Ascending aorta (tissue), 2 donors: ENCODE data around the gene MEDAG. TPM values are rescaled to one million over a fixed set of nuclear protein-coding genes. Genes with fewer than 3 reads are reported as not detected.

Experiments
- DNase-seq, 2 donors: peaks; one replicate each; pipeline ENCODE4 v3.0.0-alpha.2; 2019; ENCODE audit warnings: low spot score in 2 of 2
- H3K27ac ChIP-seq, 2 donors: fragments of 200-600 bp; sonication (generic); one replicate each; pipeline ENCODE4 v1.5.1; 2016 to 2017; ENCODE audit warnings: mild to moderate bottlenecking in 1 of 2
- H3K27me3 ChIP-seq: fragments of 200-600 bp; sonication (generic); one replicate; pipeline ENCODE4 v1.5.1; 2017
- H3K36me3 ChIP-seq, 2 donors: fragments of 200-600 bp; sonication (generic); one replicate each; pipeline ENCODE4 v1.5.1; 2016
- H3K4me1 ChIP-seq, 2 donors: fragments of 200-600 bp; sonication (generic); one replicate each; pipeline ENCODE4 v1.5.1; 2016 to 2017; ENCODE audit warnings: mild to moderate bottlenecking in 1 of 2
- H3K4me3 ChIP-seq, 2 donors: fragments of 200-600 bp; sonication (generic); one replicate each; pipeline ENCODE4 v1.5.1; 2016 to 2017; ENCODE audit warnings: mild to moderate bottlenecking in 1 of 2
- H3K9me3 ChIP-seq, 2 donors: fragments of 200-600 bp; sonication (generic); one replicate each; pipeline ENCODE4 v1.5.1; 2016
- intact Hi-C: fragments of 100-400 bp; cut with DNase I; formaldehyde crosslinking; loops from one replicate; pipeline ENCODE4 v1.15.1; 2023
- total RNA-seq: library from RNA; depleted of rRNA; stranded (reverse); fragments of >200 nt; gene quantifications from one replicate; pipeline ENCODE4 v1.1.0, GENCODE V29; 2016
- TF ChIP-seq, protein P1 (sequence below), 3 experiments: fragments of 200-600 bp in 2 of 3; fragments of 450-650 bp in 1 of 3; sonication (generic) in 2 of 3; IDR thresholded peaks; one replicate each; pipeline ENCODE4 v1.5.1; 2016 to 2019; ENCODE audit warnings: antibody characterized with exemption in 3 of 3, mild to moderate bottlenecking in 1 of 3, moderate library complexity in 1 of 3

The MEDAG gene
- total RNA-seq, 1 donor from 2014 or later: 98.8 TPM

DNA sequence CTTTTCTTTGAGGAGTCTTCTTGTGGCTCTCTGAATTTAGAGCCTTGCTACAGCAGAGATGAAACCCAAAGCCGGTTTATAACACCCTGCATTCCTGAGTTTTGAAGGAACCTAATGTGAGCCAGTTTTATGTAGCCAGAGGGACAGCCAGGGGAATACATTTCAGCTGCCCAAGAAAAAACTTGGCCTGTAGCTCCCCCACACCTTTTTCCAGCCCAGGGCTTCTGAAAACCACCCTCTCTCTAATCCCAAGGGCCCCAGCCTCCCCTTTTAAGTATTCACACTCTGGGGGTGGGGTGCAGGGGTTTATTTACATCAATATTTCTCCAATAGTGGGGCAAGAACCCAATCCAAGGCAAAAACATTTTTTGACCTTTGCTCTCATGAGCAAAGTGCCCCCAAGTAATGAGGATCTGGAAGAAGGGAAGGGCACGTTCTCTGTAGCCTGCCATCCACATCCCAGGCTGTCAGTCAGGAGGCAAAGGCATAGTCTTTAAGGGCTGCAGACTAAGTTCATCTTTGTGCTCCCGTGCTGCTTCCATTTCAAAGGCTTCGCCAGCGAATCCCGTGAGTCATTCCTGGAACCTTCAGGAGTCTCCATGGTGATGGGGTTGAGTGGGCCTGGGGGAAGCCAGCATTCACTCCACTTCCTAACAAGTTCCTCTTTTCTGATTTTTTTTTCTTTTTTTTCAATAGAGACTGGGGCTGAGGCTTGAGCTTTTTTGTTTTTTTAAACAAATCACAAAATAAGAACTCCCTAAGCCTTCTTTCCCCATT lies 33.2 kb upstream of the MEDAG start:
- TF ChIP-seq, protein P1, sequence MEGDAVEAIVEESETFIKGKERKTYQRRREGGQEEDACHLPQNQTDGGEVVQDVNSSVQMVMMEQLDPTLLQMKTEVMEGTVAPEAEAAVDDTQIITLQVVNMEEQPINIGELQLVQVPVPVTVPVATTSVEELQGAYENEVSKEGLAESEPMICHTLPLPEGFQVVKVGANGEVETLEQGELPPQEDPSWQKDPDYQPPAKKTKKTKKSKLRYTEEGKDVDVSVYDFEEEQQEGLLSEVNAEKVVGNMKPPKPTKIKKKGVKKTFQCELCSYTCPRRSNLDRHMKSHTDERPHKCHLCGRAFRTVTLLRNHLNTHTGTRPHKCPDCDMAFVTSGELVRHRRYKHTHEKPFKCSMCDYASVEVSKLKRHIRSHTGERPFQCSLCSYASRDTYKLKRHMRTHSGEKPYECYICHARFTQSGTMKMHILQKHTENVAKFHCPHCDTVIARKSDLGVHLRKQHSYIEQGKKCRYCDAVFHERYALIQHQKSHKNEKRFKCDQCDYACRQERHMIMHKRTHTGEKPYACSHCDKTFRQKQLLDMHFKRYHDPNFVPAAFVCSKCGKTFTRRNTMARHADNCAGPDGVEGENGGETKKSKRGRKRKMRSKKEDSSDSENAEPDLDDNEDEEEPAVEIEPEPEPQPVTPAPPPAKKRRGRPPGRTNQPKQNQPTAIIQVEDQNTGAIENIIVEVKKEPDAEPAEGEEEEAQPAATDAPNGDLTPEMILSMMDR (IDR thresholded peaks at IDR 0.05): no peak
- no peaks in the 10 kb centered on the region for H3K9me3 ChIP-seq
- H3K36me3 ChIP-seq: no peaks in the 10 kb centered on the region
- intact Hi-C loops: loop anchor here (10.0 kb wide), 3 partner anchors 948 to 1438 kb away; no protein-coding TSS in a partner anchor
- no peaks in the 10 kb centered on the region for H3K27me3 ChIP-seq
- peak; percentile 69 to 93 for DNase-seq
- H3K4me1 ChIP-seq: peaks cover 25 to 55% of the 10 kb centered on the region in 2 donors
- H3K4me3 ChIP-seq: no peak overlapping the region
- H3K27ac ChIP-seq: peak overlapping the region; percentile 88 to 90

DNA sequence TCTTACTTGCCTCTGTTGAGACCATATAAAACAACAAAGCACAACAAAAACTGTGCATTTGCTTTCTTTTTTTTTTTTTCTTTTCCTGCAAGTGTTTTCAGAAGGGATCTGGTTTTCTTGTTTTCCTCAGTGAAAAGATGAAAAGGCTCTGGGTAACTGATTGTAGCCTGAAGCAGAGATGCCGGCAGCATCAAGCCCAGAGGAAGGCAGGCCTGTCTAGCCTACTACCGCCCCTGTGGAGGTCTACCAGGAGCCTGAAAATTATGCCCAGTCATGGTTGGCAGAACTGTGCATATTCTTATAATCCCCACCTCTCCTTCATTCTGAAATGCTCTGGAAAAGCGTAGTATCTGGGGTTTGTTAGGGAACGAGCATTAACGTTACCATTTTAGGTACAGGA lies 32.6 kb upstream of the MEDAG start:
- peaks cover 25 to 60% of the 10 kb centered on the region in 2 donors for H3K4me1 ChIP-seq
- no peak for DNase-seq
- H3K4me3 ChIP-seq: no peak overlapping the region
- peak overlapping the region; percentile 88 to 90 for H3K27ac ChIP-seq
- intact Hi-C loops: loop anchor here (10.0 kb wide), 3 partner anchors 949 to 1439 kb away; no protein-coding TSS in a partner anchor
- no peaks in the 10 kb centered on the region for H3K27me3 ChIP-seq
- no peaks in the 10 kb centered on the region for H3K9me3 ChIP-seq
- TF ChIP-seq, protein P1 (IDR thresholded peaks at IDR 0.05): no peak
- H3K36me3 ChIP-seq: no peaks in the 10 kb centered on the region

DNA sequence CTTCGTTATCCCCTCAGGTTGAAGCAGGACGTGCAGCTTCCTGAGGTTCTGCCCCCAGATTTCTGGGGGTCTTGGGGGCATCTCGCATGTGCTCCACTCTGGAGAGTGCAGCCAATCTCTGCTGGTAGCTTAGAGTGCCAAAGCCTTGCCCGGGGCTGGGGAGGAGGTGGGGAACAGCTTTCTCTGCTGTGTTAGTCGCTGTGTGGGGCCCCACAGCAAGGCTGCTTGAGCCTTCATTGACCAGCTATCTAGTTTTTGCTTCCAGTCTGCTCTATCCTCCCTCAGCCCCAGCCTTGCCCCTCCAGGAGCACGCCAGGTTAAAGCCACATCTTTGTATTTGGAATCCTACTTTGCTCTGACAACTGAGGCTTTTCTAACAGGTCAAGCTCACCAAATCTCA lies 32.0 kb upstream of the MEDAG start:
- H3K36me3 ChIP-seq: no peaks in the 10 kb centered on the region
- DNase-seq: no peak
- no peak overlapping the region for H3K4me3 ChIP-seq
- peaks cover 25 to 59% of the 10 kb centered on the region in 2 donors for H3K4me1 ChIP-seq
- intact Hi-C loops: loop anchor here (10.0 kb wide), 3 partner anchors 949 to 1439 kb away; no protein-coding TSS in a partner anchor
- H3K27ac ChIP-seq: peak overlapping the region; percentile 88 to 90
- TF ChIP-seq, protein P1 (IDR thresholded peaks at IDR 0.05): no peak
- H3K27me3 ChIP-seq: no peaks in the 10 kb centered on the region
- no peaks in the 10 kb centered on the region for H3K9me3 ChIP-seq

DNA sequence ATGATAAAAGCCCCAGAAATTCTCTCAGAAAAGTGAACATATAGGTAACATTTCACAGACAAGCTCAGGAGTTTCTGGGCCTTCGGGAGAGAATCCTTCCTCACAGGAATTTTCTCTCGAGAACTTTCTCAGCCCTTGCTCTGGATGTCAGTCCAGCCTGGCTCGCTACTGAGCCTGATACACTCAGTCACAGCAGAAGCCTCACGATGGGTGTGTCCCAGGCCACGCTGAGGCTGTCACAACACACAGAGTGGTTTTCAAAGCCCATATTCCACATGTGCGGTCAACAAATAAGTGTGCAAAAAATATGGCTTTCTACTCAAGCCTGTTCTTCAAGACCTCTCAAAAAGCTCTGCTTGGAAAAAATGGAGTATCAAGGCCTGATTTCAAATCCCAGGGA lies 31.5 kb upstream of the MEDAG start:
- DNase-seq: no peak
- Histone ChIP-seq H3K4me3 (no peak overlapping the region), H3K4me1 (peaks cover 25 to 59% of the 10 kb centered on the region in 2 donors), H3K27ac (peak overlapping the region; percentile 88 to 90), H3K27me3 (no peaks in the 10 kb centered on the region), H3K36me3 (no peaks in the 10 kb centered on the region), H3K9me3 (no peaks in the 10 kb centered on the region)
- intact Hi-C loops: loop anchor here (10.0 kb wide), 3 partner anchors 950 to 1440 kb away; no protein-coding TSS in a partner anchor
- TF ChIP-seq, protein P1 (IDR thresholded peaks at IDR 0.05): no peak

DNA sequence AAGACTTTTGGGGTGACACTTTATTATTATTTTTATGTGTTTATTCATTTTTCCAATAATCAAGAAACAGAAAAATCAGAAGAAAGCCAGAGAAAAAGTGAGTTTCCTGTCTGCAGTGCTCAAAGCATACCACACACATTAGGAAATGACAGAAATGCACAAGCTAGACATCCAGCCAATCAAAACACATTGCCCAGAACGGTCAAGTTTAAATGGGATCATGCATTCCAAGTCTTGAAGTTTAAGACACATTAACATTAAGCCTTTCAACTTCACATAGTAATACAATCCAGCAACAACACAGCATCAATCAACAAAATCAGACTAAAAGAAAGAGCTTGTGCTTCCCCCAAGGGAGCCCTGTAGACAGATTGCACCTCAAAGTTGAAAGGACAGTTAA lies 28.7 kb upstream of the MEDAG start:
- H3K27ac ChIP-seq: peak overlapping the region; percentile 58 to 96
- H3K27me3 ChIP-seq: no peaks in the 10 kb centered on the region
- no peak for DNase-seq
- peaks cover 14 to 62% of the 10 kb centered on the region in 2 donors for H3K4me1 ChIP-seq
- intact Hi-C loops: loop anchor here (10.0 kb wide), 3 partner anchors 953 to 1443 kb away; no protein-coding TSS in a partner anchor
- no peaks in the 10 kb centered on the region for H3K9me3 ChIP-seq
- TF ChIP-seq, protein P1 (IDR thresholded peaks at IDR 0.05): no peak
- no peak overlapping the region for H3K4me3 ChIP-seq
- no peaks in the 10 kb centered on the region for H3K36me3 ChIP-seq
